Tibial nerve (tissue), 4 donors: ENCODE results near the gene CEP128.

Source experiments
- EP300 ChIP-seq, 2 donors: sonication (generic); formaldehyde crosslinking; IDR thresholded peaks; one replicate each; pipeline ENCODE4 v1.6.1; 2017; ENCODE audit warnings: antibody characterized with exemption in 2 of 2, mild to moderate bottlenecking in 1 of 2
- POLR2A ChIP-seq, 2 donors: fragments of 450-650 bp; IDR thresholded peaks; one replicate each; pipeline ENCODE4 v1.6.1; 2017; ENCODE audit warnings: antibody characterized with exemption in 2 of 2, mild to moderate bottlenecking in 2 of 2, moderate library complexity in 2 of 2
- TF ChIP-seq, protein P1 (sequence below), 5 experiments: fragments of 200-600 bp in 3 of 5; fragments of 450-650 bp in 2 of 5; sonication (generic) in 3 of 5; IDR thresholded peaks; one replicate each; pipeline ENCODE4 v1.5.1; 2016 to 2019; ENCODE audit warnings: antibody characterized with exemption in 5 of 5, mild to moderate bottlenecking in 3 of 5, moderate library complexity in 2 of 5

DNA sequence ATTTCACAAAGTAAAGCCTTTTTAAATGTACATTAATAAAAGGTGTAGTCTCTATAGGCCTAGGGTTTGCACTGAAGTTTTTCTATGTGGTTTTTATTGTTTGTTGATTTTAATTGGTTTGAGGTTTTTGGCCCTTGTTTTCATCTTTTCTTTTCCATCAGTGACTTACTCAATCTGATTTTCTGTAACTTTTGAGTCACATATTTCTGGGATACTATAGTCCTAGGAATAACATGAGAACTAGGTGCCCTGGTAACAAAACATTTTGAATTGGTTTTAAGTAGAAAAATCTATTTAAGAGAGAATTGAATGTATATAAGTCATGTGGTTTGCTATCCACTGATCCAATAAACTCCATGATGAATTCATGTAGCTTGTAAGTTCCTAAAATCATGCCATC lies 311.9 kb downstream of the CEP128 start:
- TF ChIP-seq, protein P1, sequence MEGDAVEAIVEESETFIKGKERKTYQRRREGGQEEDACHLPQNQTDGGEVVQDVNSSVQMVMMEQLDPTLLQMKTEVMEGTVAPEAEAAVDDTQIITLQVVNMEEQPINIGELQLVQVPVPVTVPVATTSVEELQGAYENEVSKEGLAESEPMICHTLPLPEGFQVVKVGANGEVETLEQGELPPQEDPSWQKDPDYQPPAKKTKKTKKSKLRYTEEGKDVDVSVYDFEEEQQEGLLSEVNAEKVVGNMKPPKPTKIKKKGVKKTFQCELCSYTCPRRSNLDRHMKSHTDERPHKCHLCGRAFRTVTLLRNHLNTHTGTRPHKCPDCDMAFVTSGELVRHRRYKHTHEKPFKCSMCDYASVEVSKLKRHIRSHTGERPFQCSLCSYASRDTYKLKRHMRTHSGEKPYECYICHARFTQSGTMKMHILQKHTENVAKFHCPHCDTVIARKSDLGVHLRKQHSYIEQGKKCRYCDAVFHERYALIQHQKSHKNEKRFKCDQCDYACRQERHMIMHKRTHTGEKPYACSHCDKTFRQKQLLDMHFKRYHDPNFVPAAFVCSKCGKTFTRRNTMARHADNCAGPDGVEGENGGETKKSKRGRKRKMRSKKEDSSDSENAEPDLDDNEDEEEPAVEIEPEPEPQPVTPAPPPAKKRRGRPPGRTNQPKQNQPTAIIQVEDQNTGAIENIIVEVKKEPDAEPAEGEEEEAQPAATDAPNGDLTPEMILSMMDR (IDR thresholded peaks at IDR 0.05): no peak
- no peak for TF ChIP-seq EP300 (IDR thresholded peaks at IDR 0.05)
- no peak for TF ChIP-seq POLR2A (IDR thresholded peaks at IDR 0.05)
